Tibial nerve (tissue), 4 donors: ENCODE data around the gene TRERF1.

ENCODE experiments used
- CTCF ChIP-seq, 5 experiments: fragments of 200-600 bp in 3 of 5; fragments of 450-650 bp in 2 of 5; sonication (generic) in 3 of 5; IDR thresholded peaks; one replicate each; pipeline ENCODE4 v1.5.1; 2016 to 2019; ENCODE audit warnings: antibody characterized with exemption in 5 of 5, mild to moderate bottlenecking in 3 of 5, moderate library complexity in 2 of 5
- EP300 ChIP-seq, 2 donors: sonication (generic); formaldehyde crosslinking; IDR thresholded peaks; one replicate each; pipeline ENCODE4 v1.6.1; 2017; ENCODE audit warnings: antibody characterized with exemption in 2 of 2, mild to moderate bottlenecking in 1 of 2
- POLR2A ChIP-seq, 2 donors: fragments of 450-650 bp; IDR thresholded peaks; one replicate each; pipeline ENCODE4 v1.6.1; 2017; ENCODE audit warnings: antibody characterized with exemption in 2 of 2, mild to moderate bottlenecking in 2 of 2, moderate library complexity in 2 of 2

DNA sequence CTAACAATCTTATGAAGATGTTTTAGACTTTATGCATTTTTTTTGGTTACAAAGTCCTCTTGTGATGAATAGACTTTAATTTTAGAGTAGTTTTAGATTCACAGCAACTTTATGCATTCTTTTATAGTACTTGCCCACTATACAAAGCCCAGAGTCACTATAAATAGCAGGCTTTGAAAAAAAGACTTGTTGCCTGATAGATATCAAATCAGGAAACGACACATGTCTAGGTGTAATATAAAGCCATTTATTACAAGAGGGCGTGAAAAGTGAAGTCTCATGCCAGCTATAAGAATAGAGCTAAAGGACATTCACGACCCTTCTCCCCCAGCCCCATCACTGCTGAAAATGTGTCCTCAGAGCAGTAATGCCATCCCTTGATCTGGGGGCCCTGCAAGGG is 156.0 kb downstream of the TRERF1 start:
- TF ChIP-seq CTCF (IDR thresholded peaks at IDR 0.05) (no peak), POLR2A (IDR thresholded peaks at IDR 0.05) (no peak), EP300 (IDR thresholded peaks at IDR 0.05) (no peak)
